Measurements from ENCODE around the gene HOMER3.

The HOMER3 gene

DNA sequence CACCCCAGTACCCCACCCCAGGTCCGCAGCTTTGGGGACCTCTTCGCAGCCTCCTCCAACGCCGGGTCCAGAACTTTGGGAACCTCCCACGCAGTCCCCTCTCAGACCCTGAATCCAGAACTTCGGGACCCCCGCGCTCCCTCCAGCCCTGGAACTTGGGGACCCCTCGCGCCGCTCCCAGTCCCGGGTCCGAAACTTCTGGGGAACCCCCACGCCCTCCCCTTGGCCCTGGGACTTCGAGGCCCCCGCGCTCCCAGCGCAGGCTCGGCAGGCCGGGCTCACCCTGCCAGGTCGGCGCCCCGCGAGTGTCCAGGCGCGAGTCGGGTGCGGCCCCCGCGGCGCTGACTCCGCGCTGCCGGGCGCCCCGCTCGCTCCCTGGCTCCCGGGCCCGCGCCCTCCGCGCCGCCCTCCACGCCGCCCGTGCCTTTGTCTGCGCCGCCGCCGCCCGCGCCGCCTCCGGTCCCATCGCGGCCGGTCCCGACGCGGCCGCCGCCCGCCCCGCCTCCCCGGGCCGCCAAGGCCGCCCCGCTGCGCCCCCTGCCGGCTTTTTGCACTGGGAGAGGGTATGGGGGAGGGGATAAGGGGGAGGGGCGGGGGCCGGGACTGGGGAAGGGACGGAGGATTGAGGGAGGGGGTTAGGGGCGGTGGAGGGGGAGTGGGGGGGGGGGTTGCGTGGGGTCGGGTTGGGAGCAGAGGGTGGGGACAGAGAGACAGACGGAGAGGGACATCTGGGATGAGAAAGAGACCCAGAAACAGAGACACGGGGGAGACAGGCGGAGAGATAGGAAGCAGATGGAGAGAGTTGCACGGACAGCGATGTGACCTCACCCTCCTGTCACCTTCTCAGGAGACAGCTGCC is at the start of gene HOMER3:
HOMER3 (minus strand) TSS at position 449 of the 859 bp plus-strand sequence. CDS start 2,235 bp downstream, outside the sequence.
- TF ChIP-seq, protein P1, sequence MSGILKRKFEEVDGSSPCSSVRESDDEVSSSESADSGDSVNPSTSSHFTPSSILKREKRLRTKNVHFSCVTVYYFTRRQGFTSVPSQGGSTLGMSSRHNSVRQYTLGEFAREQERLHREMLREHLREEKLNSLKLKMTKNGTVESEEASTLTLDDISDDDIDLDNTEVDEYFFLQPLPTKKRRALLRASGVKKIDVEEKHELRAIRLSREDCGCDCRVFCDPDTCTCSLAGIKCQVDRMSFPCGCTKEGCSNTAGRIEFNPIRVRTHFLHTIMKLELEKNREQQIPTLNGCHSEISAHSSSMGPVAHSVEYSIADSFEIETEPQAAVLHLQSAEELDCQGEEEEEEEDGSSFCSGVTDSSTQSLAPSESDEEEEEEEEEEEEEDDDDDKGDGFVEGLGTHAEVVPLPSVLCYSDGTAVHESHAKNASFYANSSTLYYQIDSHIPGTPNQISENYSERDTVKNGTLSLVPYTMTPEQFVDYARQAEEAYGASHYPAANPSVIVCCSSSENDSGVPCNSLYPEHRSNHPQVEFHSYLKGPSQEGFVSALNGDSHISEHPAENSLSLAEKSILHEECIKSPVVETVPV (CRISPR knock-in tag; IDR thresholded peaks at IDR 0.05), result no peak
- TF ChIP-seq RARB (CRISPR knock-in tag; IDR thresholded peaks at IDR 0.05) (no peak), TCF4 (CRISPR knock-in tag; IDR thresholded peaks at IDR 0.05; ENCODE audit: borderline replicate concordance) (no peak), TOX (CRISPR knock-in tag; IDR thresholded peaks at IDR 0.05; ENCODE audit: borderline replicate concordance) (no peak), ZFP30 (CRISPR knock-in tag; IDR thresholded peaks at IDR 0.05) (no peak), OSR1 (CRISPR knock-in tag; IDR thresholded peaks at IDR 0.05) (no peak), CREB5 (CRISPR knock-in tag; IDR thresholded peaks at IDR 0.05; ENCODE audit: low read depth) (no peak), ISL1 (CRISPR knock-in tag; IDR thresholded peaks at IDR 0.05) (no peak), POU6F1 (CRISPR knock-in tag; IDR thresholded peaks at IDR 0.05; ENCODE audit: borderline replicate concordance, low read depth) (no peak), ARNTL (CRISPR knock-in tag; IDR thresholded peaks at IDR 0.05; ENCODE audit: borderline replicate concordance, low read depth) (no peak), SNAI2 (CRISPR knock-in tag; IDR thresholded peaks at IDR 0.05) (no peak), BACH2 (CRISPR knock-in tag; IDR thresholded peaks at IDR 0.05; ENCODE audit: borderline replicate concordance) (no peak), GLIS3 (CRISPR knock-in tag; IDR thresholded peaks at IDR 0.05) (no peak), ZNF8 (CRISPR knock-in tag; IDR thresholded peaks at IDR 0.05) (no peak), PATZ1 (CRISPR knock-in tag; IDR thresholded peaks at IDR 0.05; ENCODE audit: borderline replicate concordance) (no peak), CSDC2 (CRISPR knock-in tag; IDR thresholded peaks at IDR 0.05) (no peak), ZNF70 (CRISPR knock-in tag; IDR thresholded peaks at IDR 0.05) (no peak)
- TF ChIP-seq, protein P2, sequence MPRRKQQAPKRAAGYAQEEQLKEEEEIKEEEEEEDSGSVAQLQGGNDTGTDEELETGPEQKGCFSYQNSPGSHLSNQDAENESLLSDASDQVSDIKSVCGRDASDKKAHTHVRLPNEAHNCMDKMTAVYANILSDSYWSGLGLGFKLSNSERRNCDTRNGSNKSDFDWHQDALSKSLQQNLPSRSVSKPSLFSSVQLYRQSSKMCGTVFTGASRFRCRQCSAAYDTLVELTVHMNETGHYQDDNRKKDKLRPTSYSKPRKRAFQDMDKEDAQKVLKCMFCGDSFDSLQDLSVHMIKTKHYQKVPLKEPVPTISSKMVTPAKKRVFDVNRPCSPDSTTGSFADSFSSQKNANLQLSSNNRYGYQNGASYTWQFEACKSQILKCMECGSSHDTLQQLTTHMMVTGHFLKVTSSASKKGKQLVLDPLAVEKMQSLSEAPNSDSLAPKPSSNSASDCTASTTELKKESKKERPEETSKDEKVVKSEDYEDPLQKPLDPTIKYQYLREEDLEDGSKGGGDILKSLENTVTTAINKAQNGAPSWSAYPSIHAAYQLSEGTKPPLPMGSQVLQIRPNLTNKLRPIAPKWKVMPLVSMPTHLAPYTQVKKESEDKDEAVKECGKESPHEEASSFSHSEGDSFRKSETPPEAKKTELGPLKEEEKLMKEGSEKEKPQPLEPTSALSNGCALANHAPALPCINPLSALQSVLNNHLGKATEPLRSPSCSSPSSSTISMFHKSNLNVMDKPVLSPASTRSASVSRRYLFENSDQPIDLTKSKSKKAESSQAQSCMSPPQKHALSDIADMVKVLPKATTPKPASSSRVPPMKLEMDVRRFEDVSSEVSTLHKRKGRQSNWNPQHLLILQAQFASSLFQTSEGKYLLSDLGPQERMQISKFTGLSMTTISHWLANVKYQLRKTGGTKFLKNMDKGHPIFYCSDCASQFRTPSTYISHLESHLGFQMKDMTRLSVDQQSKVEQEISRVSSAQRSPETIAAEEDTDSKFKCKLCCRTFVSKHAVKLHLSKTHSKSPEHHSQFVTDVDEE (CRISPR knock-in tag; IDR thresholded peaks at IDR 0.05), result no peak
- peak; percentile 65 for ATAC-seq

- ATAC-seq, result 0 out of 3 replicates have a peak, but pooled peaks have one; percentile 2
These were observed 49.2 kb upstream of the HOMER3 start for GRCh38 chr19:18990128-18990708.

DNA sequence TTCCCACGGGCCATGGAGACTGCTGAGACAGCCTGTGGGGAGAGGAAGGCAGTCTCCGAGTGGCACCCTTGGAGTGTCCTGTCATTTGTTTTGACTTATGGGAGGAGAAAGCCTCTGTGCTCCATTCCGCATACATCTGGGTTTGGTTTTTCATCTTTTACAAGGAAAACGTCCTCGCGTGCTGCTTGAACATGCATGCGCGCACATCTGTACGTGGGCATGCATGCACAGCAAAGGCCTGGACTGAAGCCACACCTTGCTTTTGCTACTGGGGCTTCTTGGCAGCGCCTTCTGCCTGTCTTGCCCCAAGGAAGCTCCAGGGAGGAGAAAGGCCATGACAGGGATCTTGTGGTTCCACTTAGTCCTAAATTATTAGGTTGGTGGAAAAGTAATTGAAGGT is 48.3 kb upstream of the HOMER3 start:
- TF ChIP-seq, protein P2 (CRISPR knock-in tag; IDR thresholded peaks at IDR 0.05), result no peak
- TF ChIP-seq SNAI2 (CRISPR knock-in tag; IDR thresholded peaks at IDR 0.05), result no peak
- TF ChIP-seq ARNTL (CRISPR knock-in tag; IDR thresholded peaks at IDR 0.05; ENCODE audit: borderline replicate concordance, low read depth), result no peak
- TF ChIP-seq ESRRG (CRISPR knock-in tag; IDR thresholded peaks at IDR 0.05), result no peak
- TF ChIP-seq ZNF8 (CRISPR knock-in tag; IDR thresholded peaks at IDR 0.05), result no peak
- ATAC-seq, result no peak

More at GRCh38 chr19:18990128-18990708, 49.2 kb upstream of the HOMER3 start:
- TF ChIP-seq GLIS3 (CRISPR knock-in tag; IDR thresholded peaks at IDR 0.05), result no peak

All from SK-N-SH treated with all-trans-retinoic acid at 6 μM for 48 hours (cell line).